Uterus (tissue), 2 donors: ENCODE results near the gene CDH22.
A peak's percentile ranks its signal among the peaks of the same experiment; 100 is the strongest.

ENCODE experiments used
- CTCF ChIP-seq, 4 experiments: fragments of 200-600 bp in 2 of 4; fragments of 450-650 bp in 2 of 4; sonication (generic) in 2 of 4; IDR thresholded peaks; one replicate each; pipeline ENCODE4 v1.5.1; 2016 to 2019; ENCODE audit warnings: antibody characterized with exemption in 4 of 4, mild to moderate bottlenecking in 2 of 4, moderate library complexity in 1 of 4
- POLR2A ChIP-seq, 2 donors: fragments of 450-650 bp; IDR thresholded peaks; one replicate each; pipeline ENCODE4 v1.6.1; 2016; ENCODE audit warnings: antibody characterized with exemption in 2 of 2, mild to moderate bottlenecking in 1 of 2, moderate library complexity in 1 of 2

GRCh38 chr20:46132705-46133120 is 175.6 kb downstream of the CDH22 start:
- TF ChIP-seq CTCF (IDR thresholded peaks at IDR 0.05) (peak; percentile 66 to 81 (median 76)), POLR2A (IDR thresholded peaks at IDR 0.05) (no peak)
